Activated CD8-positive, alpha-beta memory T cell treated with anti-CD3 and anti-CD28 coated beads for 36 hours (primary cell): ENCODE results near the gene CLBA1. TPM values are rescaled to one million over a fixed set of nuclear protein-coding genes. Genes with fewer than 3 reads are reported as not detected.
"Not testable (repeated sequence)": the region's sequence is repeated elsewhere in the genome, so short reads cannot be mapped to it uniquely, and the experiment has no call there.

Source experiments
- CTCF ChIA-PET: fragments of 350-600 bp; sonication (Branson Sonifier 250); formaldehyde crosslinking; loops from one replicate; lab custom pipeline; 2021; ENCODE audit warnings: antibody characterized with exemption; lab: Charles Lee
- POLR2A ChIA-PET: fragments of 350-600 bp; sonication (Branson Sonifier 250); formaldehyde crosslinking; loops from one replicate; lab custom pipeline; 2021; ENCODE audit warnings: antibody characterized with exemption; lab: Charles Lee
- total RNA-seq, 2 experiments: library from RNA; stranded (reverse); gene quantifications; one replicate each; pipeline ENCODE4 v1.2.3, GENCODE V29; 2021

The CLBA1 gene
- total RNA-seq, 2 experiments from 2014 or later: 4.0 TPM

- CTCF ChIA-PET, POLR2A ChIA-PET: not testable (repeated sequence)
Observed at GRCh38 chr14:104945986-104946965, 39.3 kb upstream of the CLBA1 start.

GRCh38 chr14:104947201-104947600, 38.4 kb upstream of the CLBA1 start:
- POLR2A ChIA-PET, CTCF ChIA-PET: not testable (repeated sequence)

GRCh38 chr14:104947881-104948735, 37.5 kb upstream of the CLBA1 start:
- CTCF ChIA-PET, POLR2A ChIA-PET: not testable (repeated sequence)

- CTCF ChIA-PET: no interaction called here
- POLR2A ChIA-PET: no interaction called here
Observed at GRCh38 chr14:104948736-104949031, 36.9 kb upstream of the CLBA1 start.

GRCh38 chr14:104949406-104949955, 36.1 kb upstream of the CLBA1 start:
- POLR2A ChIA-PET, CTCF ChIA-PET: not testable (repeated sequence)

GRCh38 chr14:104950021-104950420, 35.6 kb upstream of the CLBA1 start:
- CTCF ChIA-PET: no interaction called here
- POLR2A ChIA-PET: no interaction called here

- CTCF ChIA-PET, POLR2A ChIA-PET: not testable (repeated sequence)
Observed at GRCh38 chr14:104950701-104951100, 34.9 kb upstream of the CLBA1 start.

- CTCF ChIA-PET, POLR2A ChIA-PET: not testable (repeated sequence)
Observed at GRCh38 chr14:104951863-104952657, 33.5 kb upstream of the CLBA1 start.

- ChIA-PET POLR2A (no interaction called here), CTCF (no interaction called here)
Observed at GRCh38 chr14:104953097-104953496, 32.5 kb upstream of the CLBA1 start.

GRCh38 chr14:104953896-104954656, 31.5 kb upstream of the CLBA1 start:
- POLR2A ChIA-PET: interaction anchor here (0.6 kb wide), 1 partner anchor 79 kb away, joined by 3 read pairs; no protein-coding TSS in a partner anchor

GRCh38 chr14:104954746-104955395, 30.7 kb upstream of the CLBA1 start:
- ChIA-PET CTCF (no interaction called here), POLR2A (interaction anchor here (0.6 kb wide), 2 partner anchors 36 to 80 kb away, joined by 3 read pairs; no protein-coding TSS in a partner anchor)

More at GRCh38 chr14:104953896-104954656, 31.5 kb upstream of the CLBA1 start:
- CTCF ChIA-PET: no interaction called here

GRCh38 chr14:104955396-104955770, 30.2 kb upstream of the CLBA1 start:
- ChIA-PET CTCF (interaction anchor here (0.9 kb wide), 1 partner anchor 20 kb away, joined by 3 read pairs; no protein-coding TSS in a partner anchor), POLR2A (interaction anchor here (0.6 kb wide), 1 partner anchor 36 kb away, joined by 3 read pairs; no protein-coding TSS in a partner anchor)

- CTCF ChIA-PET: interaction anchor here (0.9 kb wide), 1 partner anchor 19 kb away, joined by 3 read pairs; no protein-coding TSS in a partner anchor
Observed at GRCh38 chr14:104956290-104956890, 29.2 kb upstream of the CLBA1 start.

GRCh38 chr14:104957146-104958113, 28.2 kb upstream of the CLBA1 start:
- CTCF ChIA-PET: no interaction called here
- POLR2A ChIA-PET: no interaction called here

More at GRCh38 chr14:104956290-104956890, 29.2 kb upstream of the CLBA1 start:
- POLR2A ChIA-PET: no interaction called here

GRCh38 chr14:104964546-104964945, 21.0 kb upstream of the CLBA1 start:
- CTCF ChIA-PET: interaction anchor here (1.7 to 2.5 kb wide), 2 partner anchors 11 to 81 kb away, joined by 5 to 7 read pairs; no protein-coding TSS in a partner anchor
- POLR2A ChIA-PET: interaction anchor here (0.5 kb wide), 1 partner anchor 527 kb away, joined by 4 read pairs; no protein-coding TSS in a partner anchor
